ENCODE results near the gene CCDC40. TPM values are rescaled to one million over a fixed set of nuclear protein-coding genes. Genes with fewer than 3 reads are reported as not detected.

CCDC40 gene
- total RNA-seq, 2 donors from 2014 or later = 21.7 to 38.9 TPM

GRCh38 chr17:80101011-80101945, 64.8 kb downstream of the CCDC40 start, which contains the start of gene GAA:
TSS of gene GAA (plus strand) at chr17:80101581. CDS start at chr17:80104587, 3,006 bp downstream.
- Histone ChIP-seq H3K4me1 (ENCODE audit: control insufficient read depth, insufficient read depth, low read length) (no peaks in the 10 kb centered on the region), H3K9me3 (ENCODE audit: control insufficient read depth, low read length) (no peaks in the 10 kb centered on the region), H3K27ac (ENCODE audit: low read depth, low read length) (peak within 1 kb of the TSS; percentile 96), H3K36me3 (ENCODE audit: control insufficient read depth, insufficient read depth, low read length) (no peaks in the 10 kb centered on the region), H3K27me3 (ENCODE audit: control insufficient read depth, insufficient read depth, low read length, poor library complexity, severe bottlenecking) (no peaks in the 10 kb centered on the region), H3K4me3 (ENCODE audit: low read length) (peak within 1 kb of the TSS; percentile 88), H3K9ac (ENCODE audit: extremely low read depth, low read length, poor library complexity, severe bottlenecking) (peak within 1 kb of the TSS; percentile 76)
- H3K27me3 Mint-ChIP-seq (ENCODE audit: insufficient read depth) = peaks cover 7% of the 10 kb centered on the region
- no peaks in the 10 kb centered on the region for H3K36me3 Mint-ChIP-seq (ENCODE audit: low read depth)
- no peaks in the 10 kb centered on the region for H3K9me3 Mint-ChIP-seq
- peaks cover 16% of the 10 kb centered on the region for H3K4me1 Mint-ChIP-seq
- peak within 1 kb of the TSS; percentile 75 for H3K4me3 Mint-ChIP-seq
- TF ChIP-seq CTCF (conservative IDR thresholded peaks at IDR 0.05) = peak; percentile 96
- peak within 1 kb of the TSS; percentile 94 for H3K27ac Mint-ChIP-seq
- 0 to 1% methylated on average over 44 to 114 of the region's 114 CpGs for WGBS, 2 experiments (ENCODE audit: insufficient coverage in 1 of 2, insufficient read length in 1 of 2)
- peak; percentile 97 for DNase-seq

GRCh38 chr17:80101946-80102663, 65.7 kb downstream of the CCDC40 start:
- Histone ChIP-seq H3K27me3 (ENCODE audit: control insufficient read depth, insufficient read depth, low read length, poor library complexity, severe bottlenecking) (no peaks in the 10 kb centered on the region), H3K27ac (ENCODE audit: low read depth, low read length) (peak overlapping the region; percentile 96), H3K9ac (ENCODE audit: extremely low read depth, low read length, poor library complexity, severe bottlenecking) (peak overlapping the region; percentile 76), H3K9me3 (ENCODE audit: control insufficient read depth, low read length) (no peaks in the 10 kb centered on the region), H3K4me3 (ENCODE audit: low read length) (peak overlapping the region; percentile 88), H3K36me3 (ENCODE audit: control insufficient read depth, insufficient read depth, low read length) (no peaks in the 10 kb centered on the region), H3K4me1 (ENCODE audit: control insufficient read depth, insufficient read depth, low read length) (no peaks in the 10 kb centered on the region)
- Mint-ChIP-seq H3K9me3 (no peaks in the 10 kb centered on the region), H3K27me3 (ENCODE audit: insufficient read depth) (peaks cover 7% of the 10 kb centered on the region), H3K4me3 (peak overlapping the region; percentile 75), H3K36me3 (ENCODE audit: low read depth) (no peaks in the 10 kb centered on the region), H3K4me1 (peaks cover 16% of the 10 kb centered on the region), H3K27ac (peak overlapping the region; percentile 94)
- TF ChIP-seq CTCF (conservative IDR thresholded peaks at IDR 0.05) = no peak
- DNase-seq = no peak
- 31 to 33% methylated on average over 16 to 21 of the region's 21 CpGs for WGBS, 2 experiments (ENCODE audit: insufficient coverage in 1 of 2, insufficient read length in 1 of 2)

GRCh38 chr17:80102664-80103448, 66.4 kb downstream of the CCDC40 start:
- Mint-ChIP-seq H3K36me3 (ENCODE audit: low read depth) (no peaks in the 10 kb centered on the region), H3K27me3 (ENCODE audit: insufficient read depth) (peaks cover 7% of the 10 kb centered on the region), H3K4me3 (peak overlapping the region; percentile 75), H3K9me3 (no peaks in the 10 kb centered on the region), H3K4me1 (peaks cover 16% of the 10 kb centered on the region), H3K27ac (no peak overlapping the region)
- Histone ChIP-seq H3K9ac (ENCODE audit: extremely low read depth, low read length, poor library complexity, severe bottlenecking) (no peak overlapping the region), H3K36me3 (ENCODE audit: control insufficient read depth, insufficient read depth, low read length) (no peaks in the 10 kb centered on the region), H3K4me1 (ENCODE audit: control insufficient read depth, insufficient read depth, low read length) (no peaks in the 10 kb centered on the region), H3K9me3 (ENCODE audit: control insufficient read depth, low read length) (no peaks in the 10 kb centered on the region), H3K27ac (ENCODE audit: low read depth, low read length) (peak overlapping the region; percentile 86), H3K27me3 (ENCODE audit: control insufficient read depth, insufficient read depth, low read length, poor library complexity, severe bottlenecking) (no peaks in the 10 kb centered on the region), H3K4me3 (ENCODE audit: low read length) (peak overlapping the region; percentile 88)
- no peak for TF ChIP-seq CTCF (conservative IDR thresholded peaks at IDR 0.05)
- 91 to 93% methylated on average over 13 to 15 of the region's 15 CpGs for WGBS, 2 experiments (ENCODE audit: insufficient coverage in 1 of 2, insufficient read length in 1 of 2)
- DNase-seq = no peak

Measured in endodermal cell (in vitro differentiated cells).